Esophagus squamous epithelium (tissue), 5 donors: ENCODE data around the gene ERCC2. TPM values are rescaled to one million over a fixed set of nuclear protein-coding genes. Genes with fewer than 3 reads are reported as not detected.

ENCODE experiments used
- DNase-seq: peaks from one replicate; lab custom pipeline; 2025; lab: John Stamatoyannopoulos, UW
- H3K27ac ChIP-seq, 4 donors: fragments of 200-600 bp; sonication (generic); one replicate each; pipeline ENCODE4 v1.5.1; 2016 to 2019; ENCODE audit warnings: mild to moderate bottlenecking in 1 of 4
- H3K27me3 ChIP-seq, 4 donors: fragments of 200-600 bp; sonication (generic); 1 replicate in 3 of 4; 2 replicates in 1 of 4; pipeline versions ENCODE4 v1.5.1 to v1.6.0; 2017 to 2021; ENCODE audit warnings: antibody characterized with exemption in 1 of 4
- H3K36me3 ChIP-seq, 3 donors: fragments of 200-600 bp; sonication (generic); one replicate each; pipeline ENCODE4 v1.5.1; 2016 to 2019
- H3K4me1 ChIP-seq, 3 donors: fragments of 200-600 bp; sonication (generic); one replicate each; pipeline ENCODE4 v1.5.1; 2017 to 2019
- H3K4me3 ChIP-seq, 4 donors: fragments of 200-600 bp; sonication (generic); 1 replicate in 3 of 4; 2 replicates in 1 of 4; pipeline ENCODE4 v1.5.1; 2016 to 2019; ENCODE audit warnings: mild to moderate bottlenecking in 2 of 4, moderate library complexity in 1 of 4
- H3K9me3 ChIP-seq, 3 donors: fragments of 200-600 bp; sonication (generic); one replicate each; pipeline ENCODE4 v1.5.1; 2016 to 2019
- POLR2A ChIP-seq, 4 donors: fragments of 450-650 bp; IDR thresholded peaks; one replicate each; pipeline ENCODE4 v1.6.1; 2017; ENCODE audit warnings: antibody characterized with exemption in 4 of 4, mild to moderate bottlenecking in 4 of 4, moderate library complexity in 3 of 4
- WGBS, 2 donors: methylation state at CpG; one replicate each; pipeline ENCODE4 v1.1.5; 2018; 5-methylcytosine and 5-hydroxymethylcytosine counted together
- intact Hi-C: fragments of 100-400 bp; cut with DNase I; formaldehyde crosslinking; loops from one replicate; pipeline ENCODE4 v1.15.0; 2022
- total RNA-seq, 4 donors: library from RNA; depleted of rRNA; stranded (reverse); fragments of >200 nt; gene quantifications; one replicate each; pipeline ENCODE4 v1.1.0, GENCODE V29; 2016
- TF ChIP-seq, protein P1 (sequence below), 6 experiments: fragments of 450-650 bp in 4 of 6; fragments of 200-600 bp in 2 of 6; sonication (generic) in 2 of 6; IDR thresholded peaks; one replicate each; pipeline ENCODE4 v1.5.1; 2016 to 2019; ENCODE audit warnings: antibody characterized with exemption in 6 of 6, mild to moderate bottlenecking in 4 of 6, moderate library complexity in 4 of 6
- donor health status: DM: yes; HTN: yes; CAD: no.

Gene ERCC2
- total RNA-seq, 4 donors from 2014 or later: 6.6 to 8.8 (median 7.2) TPM

DNA sequence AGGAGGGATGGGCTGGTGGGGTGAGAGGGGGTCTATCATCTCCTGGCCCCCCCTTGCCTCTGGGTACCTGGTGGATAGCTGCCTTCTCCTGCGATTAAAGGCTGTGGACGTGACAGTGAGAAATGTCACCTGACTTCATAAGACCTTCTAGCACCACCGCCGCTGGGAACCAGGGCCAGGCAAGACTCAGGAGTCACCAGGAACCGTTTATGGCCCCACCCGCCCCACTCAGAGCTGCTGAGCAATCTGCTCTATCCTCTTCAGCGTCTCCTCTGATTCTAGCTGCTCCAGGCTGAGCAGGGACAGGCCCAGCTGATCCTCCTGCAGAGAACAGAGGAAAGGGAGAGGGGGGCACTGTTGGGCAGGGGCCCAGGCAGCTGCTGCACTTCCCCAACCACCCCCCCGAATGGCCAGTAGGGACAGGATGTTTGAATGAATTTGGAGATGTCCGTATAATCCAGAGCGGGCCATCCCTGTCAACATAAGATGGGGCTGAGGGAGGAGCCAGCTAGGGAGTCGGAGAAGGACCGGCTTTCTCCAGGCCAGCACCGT is 18.9 kb downstream of the ERCC2 start:
- TF ChIP-seq POLR2A (IDR thresholded peaks at IDR 0.05): no peak
- TF ChIP-seq, protein P1, sequence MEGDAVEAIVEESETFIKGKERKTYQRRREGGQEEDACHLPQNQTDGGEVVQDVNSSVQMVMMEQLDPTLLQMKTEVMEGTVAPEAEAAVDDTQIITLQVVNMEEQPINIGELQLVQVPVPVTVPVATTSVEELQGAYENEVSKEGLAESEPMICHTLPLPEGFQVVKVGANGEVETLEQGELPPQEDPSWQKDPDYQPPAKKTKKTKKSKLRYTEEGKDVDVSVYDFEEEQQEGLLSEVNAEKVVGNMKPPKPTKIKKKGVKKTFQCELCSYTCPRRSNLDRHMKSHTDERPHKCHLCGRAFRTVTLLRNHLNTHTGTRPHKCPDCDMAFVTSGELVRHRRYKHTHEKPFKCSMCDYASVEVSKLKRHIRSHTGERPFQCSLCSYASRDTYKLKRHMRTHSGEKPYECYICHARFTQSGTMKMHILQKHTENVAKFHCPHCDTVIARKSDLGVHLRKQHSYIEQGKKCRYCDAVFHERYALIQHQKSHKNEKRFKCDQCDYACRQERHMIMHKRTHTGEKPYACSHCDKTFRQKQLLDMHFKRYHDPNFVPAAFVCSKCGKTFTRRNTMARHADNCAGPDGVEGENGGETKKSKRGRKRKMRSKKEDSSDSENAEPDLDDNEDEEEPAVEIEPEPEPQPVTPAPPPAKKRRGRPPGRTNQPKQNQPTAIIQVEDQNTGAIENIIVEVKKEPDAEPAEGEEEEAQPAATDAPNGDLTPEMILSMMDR (IDR thresholded peaks at IDR 0.05): no peak
- no peak overlapping the region for H3K27ac ChIP-seq
- 59% methylated on average over 7 of the region's 13 CpGs; no CpG with 5 or more reads in 1 of the 2 donors for WGBS, 2 donors
- H3K4me3 ChIP-seq: no peak overlapping the region
- no peak for DNase-seq
- H3K27me3 ChIP-seq: peaks cover 0 to 18% (median 0%) of the 10 kb centered on the region in 4 donors
- no peaks in the 10 kb centered on the region for H3K4me1 ChIP-seq
- peaks cover 9 to 87% (median 22%) of the 10 kb centered on the region in 3 donors for H3K36me3 ChIP-seq
- intact Hi-C loops: no loop called here
- H3K9me3 ChIP-seq: no peaks in the 10 kb centered on the region

GRCh38 chr19:45350477-45351058 is 19.8 kb downstream of the ERCC2 start:
- DNase-seq: no peak
- no peak for TF ChIP-seq POLR2A (IDR thresholded peaks at IDR 0.05)
- TF ChIP-seq, protein P1 (IDR thresholded peaks at IDR 0.05): no peak
- 100% methylated on average over 1 of the region's 17 CpGs; no CpG with 5 or more reads in 1 of the 2 donors for WGBS, 2 donors
- peaks cover 0 to 27% (median 0%) of the 10 kb centered on the region in 4 donors for H3K27me3 ChIP-seq
- no peak overlapping the region for H3K27ac ChIP-seq
- intact Hi-C loops: no loop called here
- H3K4me3 ChIP-seq: no peak overlapping the region
- no peaks in the 10 kb centered on the region for H3K9me3 ChIP-seq
- H3K4me1 ChIP-seq: peaks cover 0 to 2% (median 0%) of the 10 kb centered on the region in 3 donors
- peaks cover 9 to 81% (median 22%) of the 10 kb centered on the region in 3 donors for H3K36me3 ChIP-seq

- H3K27me3 ChIP-seq: peaks cover 0 to 38% (median 0%) of the 10 kb centered on the region in 4 donors
- 89 to 92% methylated on average over 7 to 8 of the region's 17 CpGs for WGBS, 2 donors
- no peak overlapping the region for H3K4me3 ChIP-seq
- TF ChIP-seq, protein P1 (IDR thresholded peaks at IDR 0.05): no peak
- TF ChIP-seq POLR2A (IDR thresholded peaks at IDR 0.05): no peak
- no peak for DNase-seq
- H3K9me3 ChIP-seq: no peaks in the 10 kb centered on the region
- no peak overlapping the region for H3K27ac ChIP-seq
- peaks cover 0 to 13% (median 6%) of the 10 kb centered on the region in 3 donors for H3K4me1 ChIP-seq
- intact Hi-C loops: no loop called here
- peaks cover 9 to 70% (median 22%) of the 10 kb centered on the region in 3 donors for H3K36me3 ChIP-seq
Observed at GRCh38 chr19:45349430-45349941, 20.9 kb downstream of the ERCC2 start.

DNA sequence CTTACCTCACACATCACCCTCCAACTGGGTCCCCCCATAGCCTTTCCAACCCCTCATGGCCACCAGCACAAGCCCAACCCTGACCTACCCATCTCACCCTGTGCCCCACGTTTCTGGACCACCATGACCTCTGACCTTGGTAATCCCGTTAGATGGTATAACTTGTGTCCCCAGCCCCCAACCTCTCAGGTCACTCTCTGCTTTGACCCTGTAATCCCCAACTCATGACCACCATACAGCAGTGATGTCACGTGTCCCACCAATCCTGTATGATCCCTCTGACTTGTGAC is 21.3 kb downstream of the ERCC2 start:
- H3K9me3 ChIP-seq: no peaks in the 10 kb centered on the region
- TF ChIP-seq, protein P1 (IDR thresholded peaks at IDR 0.05): no peak
- no peak for TF ChIP-seq POLR2A (IDR thresholded peaks at IDR 0.05)
- intact Hi-C loops: no loop called here
- no peak for DNase-seq
- 41 to 58% methylated on average over 3 of the region's 3 CpGs for WGBS, 2 donors
- H3K4me1 ChIP-seq: peaks cover 0 to 17% (median 6%) of the 10 kb centered on the region in 3 donors
- H3K4me3 ChIP-seq: no peak overlapping the region
- H3K27me3 ChIP-seq: peaks cover 0 to 40% (median 0%) of the 10 kb centered on the region in 4 donors
- H3K27ac ChIP-seq: no peak overlapping the region
- peaks cover 9 to 66% (median 22%) of the 10 kb centered on the region in 3 donors for H3K36me3 ChIP-seq
